IPS-NIHi7 (cell line): ENCODE results near the gene MKS1.

ENCODE experiments used
- DNase-seq: peaks from one replicate; pipeline ENCODE4 v3.0.0; 2012; ENCODE audit warnings: mixed read lengths; ENCODE audit errors: extremely low spot score

MKS1 gene

GRCh38 chr17:58200024-58200633, 18.9 kb downstream of the MKS1 start:
- DNase-seq = peak; percentile 85

GRCh38 chr17:58196610-58197009, 22.4 kb downstream of the MKS1 start:
- DNase-seq = no peak

- no peak for DNase-seq
Measured at GRCh38 chr17:58195518-58196123, 23.4 kb downstream of the MKS1 start.

DNA sequence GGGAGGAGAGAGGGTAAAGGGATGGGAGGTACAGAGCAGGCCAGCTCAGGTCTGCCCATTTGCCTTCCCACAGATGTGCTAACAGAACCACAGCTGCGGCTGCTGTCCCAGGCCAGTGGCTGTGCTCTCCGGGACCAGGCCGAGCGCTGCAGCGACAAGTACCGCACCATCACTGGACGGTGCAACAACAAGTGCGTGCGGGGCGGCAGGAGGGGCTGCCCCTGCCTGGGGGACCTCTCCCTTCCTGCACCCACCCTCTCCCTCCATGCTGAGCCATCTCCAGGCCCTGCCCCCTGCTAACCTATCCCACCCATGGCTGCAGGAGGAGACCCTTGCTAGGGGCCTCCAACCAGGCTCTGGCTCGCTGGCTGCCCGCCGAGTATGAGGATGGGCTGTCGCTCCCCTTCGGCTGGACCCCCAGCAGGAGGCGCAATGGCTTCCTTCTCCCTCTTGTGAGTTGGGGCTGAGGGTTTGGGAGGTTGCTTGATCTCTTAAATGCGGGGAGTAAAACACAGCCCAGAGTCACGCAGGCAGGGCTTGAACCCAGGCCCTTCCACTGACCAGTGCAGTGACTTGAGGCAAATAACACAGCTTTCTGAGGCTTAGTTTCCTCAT, 25.3 kb downstream of the MKS1 start:
- DNase-seq = peak; percentile 59

GRCh38 chr17:58192612-58193011, 26.4 kb downstream of the MKS1 start, which contains the start of gene EPX:
EPX (plus strand) TSS chr17:58192726; CDS start chr17:58192847, 121 bp downstream.
- DNase-seq = no peak

GRCh38 chr17:58191241-58191896, 27.7 kb downstream of the MKS1 start:
- DNase-seq = no peak

- DNase-seq = no peak
Measured at GRCh38 chr17:58189436-58190146, 29.5 kb downstream of the MKS1 start.

DNA sequence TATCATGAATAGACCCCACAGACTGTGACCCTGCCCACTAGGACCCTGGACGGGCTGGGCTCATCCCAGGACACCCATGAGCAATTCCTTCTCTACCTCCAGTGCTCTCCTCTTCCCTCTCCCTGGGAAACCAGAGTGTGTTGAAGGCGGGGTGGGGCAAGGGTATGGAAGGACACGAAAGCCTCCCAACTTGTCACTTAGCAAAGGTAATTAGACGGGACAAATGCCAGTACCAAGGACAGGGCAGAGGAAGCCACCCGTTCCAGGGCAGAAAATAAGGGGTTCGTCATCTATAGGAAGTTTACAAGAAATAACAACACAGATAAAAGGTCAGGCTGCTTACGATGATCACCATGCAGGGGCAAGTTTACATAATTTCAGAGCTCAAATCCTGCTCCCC, 31.4 kb downstream of the MKS1 start:
- DNase-seq = no peak

GRCh38 chr17:58187063-58187462, 32.0 kb downstream of the MKS1 start:
- no peak for DNase-seq

DNA sequence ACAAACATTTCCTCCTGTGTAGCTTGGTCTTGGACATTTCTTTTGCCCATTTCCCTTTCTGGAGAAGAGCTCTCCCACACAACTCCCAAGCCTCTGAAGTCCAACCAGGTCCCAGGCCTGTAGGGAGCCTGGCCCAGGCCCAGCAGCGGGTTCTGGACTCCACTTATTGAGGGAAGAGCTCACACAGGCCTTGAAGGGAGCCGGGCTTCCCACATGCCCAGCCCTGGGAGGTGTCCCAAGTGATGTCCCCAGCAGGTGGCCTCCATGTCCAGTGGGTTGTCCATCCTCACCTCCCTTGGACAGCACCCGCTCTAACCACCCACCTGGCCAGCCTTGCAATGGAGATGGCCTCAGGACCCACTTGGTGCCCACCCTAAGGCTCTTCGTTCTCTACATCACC, 32.5 kb downstream of the MKS1 start:
- no peak for DNase-seq

DNA sequence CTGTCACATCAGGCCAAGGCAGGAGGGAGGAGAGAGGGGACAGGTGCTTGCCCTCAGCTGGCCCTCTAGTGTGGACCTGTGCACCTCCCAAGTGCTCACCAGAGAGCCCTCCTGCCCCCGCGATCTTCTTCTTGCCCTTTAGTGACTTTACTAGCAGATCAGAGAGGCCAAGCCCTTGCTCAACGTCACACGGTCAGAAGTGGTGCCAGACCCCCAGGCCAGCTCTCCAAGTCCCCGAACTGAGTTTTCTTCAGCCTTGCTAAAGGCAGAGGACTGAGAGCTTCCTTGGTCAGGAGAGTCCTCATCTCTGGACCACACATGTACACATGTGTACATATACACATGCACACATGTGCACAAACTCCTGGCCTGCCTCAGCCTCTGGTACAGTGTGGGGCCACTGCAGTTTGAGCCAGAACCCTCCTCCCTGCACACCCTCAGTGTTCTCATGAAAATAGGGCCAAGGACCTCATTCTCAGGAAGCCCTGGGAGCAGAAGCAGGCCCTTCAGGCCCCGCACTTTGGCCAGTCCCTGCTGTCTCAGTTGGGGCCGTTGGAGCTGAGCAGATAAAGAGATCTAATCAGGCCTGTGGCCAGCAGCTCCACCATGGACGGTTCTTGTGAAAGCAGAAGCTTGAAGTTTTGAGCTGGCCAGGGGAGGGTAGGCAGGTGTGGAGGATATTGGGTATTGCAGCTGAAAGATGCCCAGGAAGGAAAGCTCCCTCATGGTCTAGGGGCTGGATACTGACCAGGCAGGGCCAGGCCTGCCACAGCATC, 33.9 kb downstream of the MKS1 start:
- no peak for DNase-seq

- DNase-seq = peak; percentile 76
Measured at GRCh38 chr17:58184308-58184985, 34.6 kb downstream of the MKS1 start.

- no peak for DNase-seq
Measured at GRCh38 chr17:58183514-58183913, 35.5 kb downstream of the MKS1 start.

DNA sequence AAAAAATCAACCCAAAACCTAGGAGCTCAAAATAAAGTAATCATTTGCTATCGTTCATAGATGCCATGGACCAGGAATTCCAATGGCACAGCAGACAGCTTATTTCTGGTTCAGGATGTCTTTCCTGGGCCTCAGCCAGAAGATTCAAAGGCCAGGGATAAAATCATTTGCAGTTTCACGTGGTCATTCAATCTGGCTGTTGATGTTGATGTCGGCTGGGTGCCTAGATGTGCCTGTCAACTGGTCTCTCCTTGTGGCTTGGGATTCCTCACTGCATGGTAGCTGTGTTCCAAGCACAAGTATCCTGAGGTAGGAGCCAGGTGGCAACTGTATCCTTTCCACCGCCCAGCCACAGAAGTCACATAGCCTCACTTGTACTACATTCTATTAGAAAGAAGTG, 37.3 kb downstream of the MKS1 start:
- DNase-seq = no peak

- no peak for DNase-seq
Measured at GRCh38 chr17:58176200-58176599, 42.9 kb downstream of the MKS1 start.

DNA sequence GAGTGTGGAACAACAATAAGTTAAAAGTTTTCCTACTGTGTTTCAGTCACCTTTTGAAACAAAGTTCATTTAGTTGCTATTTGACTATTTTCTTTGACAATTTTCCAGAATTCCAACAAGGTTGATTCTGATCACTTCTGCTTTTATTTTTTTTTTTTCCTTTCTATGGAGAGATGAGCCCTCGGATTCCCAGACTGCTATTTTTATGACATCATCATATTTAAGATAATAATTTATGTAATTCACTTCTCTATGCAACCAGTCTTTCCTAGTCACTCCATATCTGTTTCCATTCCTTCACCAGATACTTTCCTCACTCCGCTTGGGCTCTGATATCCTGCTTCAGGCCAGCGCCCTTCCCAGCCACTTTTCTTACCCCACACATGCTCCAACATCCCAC, 44.2 kb downstream of the MKS1 start:
- no peak for DNase-seq

- peak; percentile 76 for DNase-seq
Measured at GRCh38 chr17:58172369-58173071, 46.5 kb downstream of the MKS1 start.

DNA sequence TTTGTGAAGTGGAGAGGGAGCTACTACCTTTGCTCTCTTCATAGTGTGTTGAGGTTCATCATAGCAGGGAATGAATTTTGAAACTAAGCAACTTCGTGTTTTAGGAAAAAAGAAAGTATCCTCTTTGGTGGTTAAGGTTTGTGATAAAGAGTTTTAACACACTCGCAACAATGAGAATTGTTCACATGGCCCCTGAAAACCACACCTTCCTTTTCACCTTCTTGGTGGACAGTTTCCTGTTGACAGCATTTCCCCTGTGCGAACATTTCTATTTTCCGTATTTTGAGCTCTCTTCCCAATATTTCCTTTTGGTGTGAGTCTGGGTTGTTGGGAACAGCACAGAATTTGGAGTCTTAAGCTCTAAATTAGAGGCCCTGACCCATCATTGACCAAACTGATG, 48.4 kb downstream of the MKS1 start:
- DNase-seq = no peak

DNA sequence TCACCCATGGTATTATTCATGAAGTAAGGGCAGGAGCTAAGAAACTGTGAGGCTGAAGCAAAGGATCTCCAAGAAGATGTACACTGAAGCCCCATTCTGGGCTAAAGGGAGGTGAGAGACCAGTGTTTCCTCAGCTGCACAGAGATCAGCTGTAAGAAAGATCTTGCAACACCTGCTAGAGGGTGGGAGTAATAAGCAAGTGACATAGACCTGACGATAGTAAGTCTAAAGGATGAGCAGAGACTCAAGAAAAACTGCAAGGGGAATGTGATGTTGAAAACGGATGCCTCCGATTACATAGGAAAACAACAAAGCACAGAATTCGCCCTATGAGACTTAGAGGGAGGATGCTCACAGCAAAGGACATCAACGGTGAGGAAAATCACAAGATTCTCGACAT, 52.4 kb downstream of the MKS1 start, which contains the start of gene OR4D2:
OR4D2 (plus strand) TSS at position 301 of the 400 bp plus-strand sequence. CDS start 2,674 bp downstream, outside the sequence.
- DNase-seq = no peak

DNA sequence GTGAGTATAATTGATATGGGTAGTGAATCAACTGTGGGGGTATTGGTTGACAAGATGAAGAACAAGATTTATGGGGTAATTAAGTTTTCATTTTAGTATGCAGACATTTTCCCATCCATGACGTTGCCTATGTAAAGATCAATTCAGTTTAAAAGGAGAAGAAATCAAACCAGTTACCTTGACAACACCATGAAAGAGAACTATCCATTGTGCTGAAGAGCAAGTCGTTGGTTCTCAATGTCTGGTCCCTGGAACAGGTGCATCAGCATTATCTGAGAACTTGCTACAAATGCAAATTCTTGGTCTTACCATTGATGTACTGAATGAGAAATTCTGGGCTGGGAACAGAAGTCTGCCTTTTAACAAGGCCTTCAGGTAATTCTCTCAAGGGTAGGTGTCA, 53.1 kb downstream of the MKS1 start:
- DNase-seq = no peak
